H1 (cell line): ENCODE results near the gene GIMAP7.
"Not testable (repeated sequence)": the region's sequence is repeated elsewhere in the genome, so short reads cannot be mapped to it uniquely, and the experiment has no call there.

ENCODE experiments used
- ATF2 ChIP-seq: IDR thresholded peaks from 2 replicates; pipeline ENCODE4 v1.6.1; 2012; ENCODE audit warnings: low read length, inconsistent platforms
- CHD1 ChIP-seq: IDR thresholded peaks from 2 replicates; pipeline ENCODE4 v1.6.1; 2012; ENCODE audit warnings: low read depth, low read length, improper control_type of control experiment
- CTCF ChIP-seq, 3 experiments: IDR thresholded peaks; 1 replicate in 2 of 3; 2 replicates in 1 of 3; pipeline versions ENCODE4 v1.5.1 to v1.6.1; 2011; ENCODE audit warnings: low read length in 3 of 3, mild to moderate bottlenecking in 3 of 3, inconsistent platforms in 2 of 3, low read depth in 1 of 3, moderate library complexity in 1 of 3; ENCODE audit not compliant: insufficient read depth in 1 of 3; ENCODE audit errors: control extremely low read depth in 1 of 3
- EP300 ChIP-seq, 2 experiments: IDR thresholded peaks; 1 replicate in 1 of 2; 2 replicates in 1 of 2; pipeline ENCODE4 v1.6.1; 2011 to 2012; ENCODE audit warnings: low read depth in 2 of 2, low read length in 2 of 2, mild to moderate bottlenecking in 2 of 2, borderline replicate concordance in 1 of 2, inconsistent platforms in 1 of 2, moderate library complexity in 1 of 2
- EZH2 ChIP-seq: fragments of 200-600 bp; sonication (generic); IDR thresholded peaks from 2 replicates; pipeline ENCODE4 v1.7.1; 2012; ENCODE audit warnings: low read depth, mild to moderate bottlenecking, moderate library complexity, low read length, inconsistent platforms; ENCODE audit not compliant: severe bottlenecking
- POLR2A ChIP-seq, 2 experiments: IDR thresholded peaks; 1 replicate in 1 of 2; 2 replicates in 1 of 2; pipeline ENCODE4 v1.6.1; 2011; ENCODE audit warnings: low read depth in 2 of 2, low read length in 2 of 2, mild to moderate bottlenecking in 2 of 2; ENCODE audit errors: control extremely low read depth in 1 of 2
- POLR2AphosphoS5 ChIP-seq: IDR thresholded peaks from 2 replicates; pipeline ENCODE4 v1.6.1; 2011; ENCODE audit warnings: low read depth, low read length
- RFX5 ChIP-seq: IDR thresholded peaks from 2 replicates; pipeline ENCODE4 v1.6.1; 2011; ENCODE audit warnings: low read depth, low read length, improper control_type of control experiment, borderline replicate concordance
- SP1 ChIP-seq: IDR thresholded peaks from 2 replicates; pipeline ENCODE4 v1.6.1; 2011; ENCODE audit warnings: low read depth, low read length
- SP2 ChIP-seq: IDR thresholded peaks from 2 replicates; pipeline ENCODE4 v1.6.1; 2012; ENCODE audit warnings: mild to moderate bottlenecking, low read length, inconsistent platforms
- TEAD4 ChIP-seq: IDR thresholded peaks from 2 replicates; pipeline ENCODE4 v1.6.1; 2012; ENCODE audit warnings: low read depth, low read length, inconsistent platforms, mixed read lengths
- USF2 ChIP-seq: IDR thresholded peaks from 2 replicates; pipeline ENCODE4 v1.6.1; 2011; ENCODE audit warnings: low read length, improper control_type of control experiment
- ZNF274 ChIP-seq: IDR thresholded peaks from 2 replicates; pipeline ENCODE4 v1.7.0; 2012; ENCODE audit warnings: low read length, borderline replicate concordance; ENCODE audit errors: extremely low read depth

DNA sequence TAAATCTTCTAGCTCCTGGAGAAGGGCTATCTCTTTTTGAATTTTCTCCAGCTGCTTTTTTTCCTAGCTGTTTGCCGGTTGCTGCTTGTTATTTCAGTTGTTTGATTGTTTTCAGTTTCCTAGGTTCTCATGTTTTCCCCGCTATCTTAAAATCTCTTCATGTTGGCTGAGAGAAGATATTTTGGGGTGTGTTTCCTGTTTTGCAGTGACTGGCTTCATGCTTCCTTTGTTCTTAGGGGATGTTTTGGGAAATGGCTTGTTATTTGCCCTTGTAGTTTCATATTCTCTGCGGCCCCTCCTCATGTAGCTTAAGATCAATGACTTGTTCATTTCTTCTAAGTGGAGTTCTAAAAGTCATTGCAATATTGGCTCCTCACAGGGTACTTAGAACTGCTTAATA is 30.6 kb upstream of the GIMAP7 start:
- not testable (repeated sequence) for TF ChIP-seq POLR2A (IDR thresholded peaks at IDR 0.05; ENCODE audit: control extremely low read depth in 1 of 2, low read depth in 2 of 2, low read length in 2 of 2); ZNF274; EP300 (IDR thresholded peaks at IDR 0.05; ENCODE audit: borderline replicate concordance in 1 of 2, low read depth in 2 of 2, low read length in 2 of 2); CTCF (IDR thresholded peaks at IDR 0.05; ENCODE audit: control extremely low read depth in 1 of 3, insufficient read depth in 1 of 3, low read depth in 1 of 3, low read length in 3 of 3); SP2; TEAD4; ATF2; EZH2; CHD1; RFX5; SP1; POLR2AphosphoS5; USF2
